K562 (cell line): ENCODE results near the gene USP8. TPM values are rescaled to one million over a fixed set of nuclear protein-coding genes. Genes with fewer than 3 reads are reported as not detected.

Source experiments
- ATAC-seq: fragments of 200-7000 bp; cut with Tn5 transposase; 3 replicates; pipeline ENCODE4 v1.9.1; 2020; ENCODE audit warnings: moderate library complexity
- Bru-seq: library from RNA; stranded (reverse); fragments of 400-500 nt; gene quantifications from one replicate; lab custom pipeline; 2021; lab: Mats Ljungman, UMichigan
- BruChase-seq, 2 experiments: library from RNA; stranded (reverse); fragments of 400-500 nt; gene quantifications; one replicate each; lab custom pipeline; 2021; lab: Mats Ljungman, UMichigan
- BruUV-seq: library from RNA; stranded (reverse); fragments of 400-500 nt; replicated peaks from 2 replicates; lab custom pipeline; 2021; lab: Mats Ljungman, UMichigan
- CTCF ChIA-PET: fragments of 300-600 bp; formaldehyde crosslinking; extraction: SDS; loops from one replicate; lab custom pipeline; 2021; ENCODE audit warnings: low intra/inter-chr PET ratio; lab: Yijun Ruan, JAX
- POLR2A ChIA-PET: fragments of 300-600, 350-650 bp; sonication (Branson Sonifier 250); formaldehyde crosslinking; extraction: SDS; loops from one replicate; lab custom pipeline; 2021; ENCODE audit warnings: antibody characterized with exemption, inconsistent platforms; lab: Yijun Ruan, JAX
- DNase-seq, 4 experiments: peaks; one replicate each; pipeline versions ENCODE4 v3.0.0 to v3.0.0-alpha.2; 2011 to 2018; ENCODE audit warnings: low spot score in 3 of 4, mixed read lengths in 3 of 4; ENCODE audit errors: extremely low read depth in 1 of 4
- FAIRE-seq: peaks from 2 replicates; lab custom pipeline; 2011; peaks lifted over from hg19 to GRCh38; lab: Jason Lieb, UNC
- H2AFZ ChIP-seq: 2 replicates; pipeline ENCODE4 v1.6.0; 2011; ENCODE audit warnings: low read depth, low read length, control low read depth, inconsistent platforms
- H3K27ac ChIP-seq: fragments of 200-600 bp; 3 replicates; pipeline ENCODE4 v1.8.0; 2011; ENCODE audit warnings: low read depth, mild to moderate bottlenecking, control low read depth, inconsistent platforms, low read length, moderate library complexity, mixed read lengths; ENCODE audit errors: extremely low read depth
- H3K27me3 ChIP-seq, 2 experiments: fragments of 300-600 bp in 1 of 2; 2 replicates in 1 of 2; 3 replicates in 1 of 2; pipeline versions ENCODE4 v1.6.0 to v1.8.0; 2011; ENCODE audit warnings: inconsistent platforms in 2 of 2, low read length in 2 of 2, mild to moderate bottlenecking in 1 of 2, mixed read lengths in 1 of 2, moderate library complexity in 1 of 2; ENCODE audit not compliant: control insufficient read depth in 2 of 2, insufficient read depth in 2 of 2
- H3K36me3 ChIP-seq: fragments of 300-600 bp; 3 replicates; pipeline ENCODE4 v1.8.0; 2011; ENCODE audit warnings: mild to moderate bottlenecking, low read length, inconsistent platforms; ENCODE audit not compliant: control insufficient read depth, insufficient read depth
- H3K4me1 ChIP-seq, 2 experiments: fragments of 200-600 bp in 1 of 2; replicated peaks in 1 of 2; 2 replicates in 1 of 2; 3 replicates in 1 of 2; pipeline versions ENCODE4 v1.5.1 to v1.8.0; 2011; ENCODE audit warnings: inconsistent platforms in 2 of 2, low read length in 2 of 2, mild to moderate bottlenecking in 1 of 2, mixed read lengths in 1 of 2, moderate library complexity in 1 of 2; ENCODE audit not compliant: control insufficient read depth in 2 of 2, insufficient read depth in 2 of 2
- H3K4me2 ChIP-seq: 2 replicates; pipeline ENCODE4 v1.6.1; 2011; ENCODE audit warnings: low read length, control low read depth, inconsistent platforms, mixed read lengths; ENCODE audit not compliant: insufficient read depth
- H3K4me3 ChIP-seq: fragments of 200-600 bp; sonication (generic), shearing (Covaris generic); 2 replicates; pipeline ENCODE4 v1.5.1; 2016; ENCODE audit warnings: control low read depth, inconsistent platforms
- H3K79me2 ChIP-seq: fragments of 200-600 bp; 3 replicates; pipeline ENCODE4 v1.8.0; 2011; ENCODE audit warnings: low read length, inconsistent platforms; ENCODE audit not compliant: control insufficient read depth, insufficient read depth
- H3K9ac ChIP-seq, 2 experiments: 2 replicates each; pipeline versions ENCODE4 v1.6.0 to v1.6.1; 2011; ENCODE audit warnings: low read depth in 2 of 2, low read length in 2 of 2, control low read depth in 1 of 2, inconsistent platforms in 1 of 2, mild to moderate bottlenecking in 1 of 2, mixed read lengths in 1 of 2; ENCODE audit not compliant: insufficient read depth in 1 of 2
- H3K9me1 ChIP-seq: one replicate; pipeline ENCODE4 v1.6.0; 2011; ENCODE audit warnings: inconsistent platforms, mild to moderate bottlenecking, low read length, moderate library complexity; ENCODE audit not compliant: control insufficient read depth, insufficient read depth
- H3K9me3 ChIP-seq: replicated peaks from 2 replicates; pipeline ENCODE4 v1.5.1; 2011; ENCODE audit warnings: low read depth, low read length, inconsistent platforms; ENCODE audit not compliant: control insufficient read depth, insufficient read depth
- H4K20me1 ChIP-seq: replicated peaks from 2 replicates; pipeline ENCODE4 v1.6.1; 2011; ENCODE audit warnings: low read length, inconsistent platforms, mixed read lengths; ENCODE audit not compliant: control insufficient read depth, insufficient read depth
- AFF4 ChIP-seq: sonication (generic); formaldehyde crosslinking; IDR thresholded peaks from 2 replicates; pipeline ENCODE4 v1.8.0; 2023; ENCODE audit warnings: mild to moderate bottlenecking, missing genetic modification reagents
- ELK1 ChIP-seq: sonication (generic); formaldehyde crosslinking; IDR thresholded peaks from 2 replicates; pipeline ENCODE4 v1.8.1; 2022; ENCODE audit warnings: missing genetic modification reagents
- HMG20B ChIP-seq: fragments of 250-450 bp; sonication (Bioruptor Pico); IDR thresholded peaks from 2 replicates; pipeline ENCODE4 v1.5.0; 2021; ENCODE audit warnings: mild to moderate bottlenecking
- MAFG ChIP-seq: fragments of 450-650 bp; conservative IDR thresholded peaks from 2 replicates; pipeline ENCODE4 v1.6.1; 2016; ENCODE audit warnings: missing genetic modification characterization, missing compliant biosample characterization
- MNT ChIP-seq, 2 experiments: fragments of 450-650 bp; conservative IDR thresholded peaks; 2 replicates each; pipeline ENCODE4 v1.6.1; 2017; ENCODE audit warnings: mild to moderate bottlenecking in 2 of 2, moderate library complexity in 2 of 2
- ZNF408 ChIP-seq: fragments of 250-450 bp; sonication (Bioruptor Pico); IDR thresholded peaks from 2 replicates; pipeline ENCODE4 v1.4.0; 2020; ENCODE audit warnings: low read depth, mild to moderate bottlenecking, moderate library complexity
- WGBS: fragments of 100-300 bp; shearing (Covaris generic); methylation state at CpG from one replicate; pipeline ENCODE4 v1.1.6; 2016; ENCODE audit warnings: low coverage, mixed read lengths; ENCODE audit not compliant: insufficient coverage; ENCODE audit errors: missing lambda C conversion rate; 5-methylcytosine and 5-hydroxymethylcytosine counted together
- in situ Hi-C: fragments of 300-500 bp; cut with MboI; formaldehyde crosslinking; loops from 4 replicates; pipeline ENCODE4 v1.15.0; 2018; ENCODE audit warnings: inconsistent platforms, mixed read lengths
- intact Hi-C: fragments of 100-400 bp; cut with micrococcal nuclease; formaldehyde crosslinking; loops from 2 replicates; pipeline ENCODE4 v1.14.2; 2022
- long read RNA-seq, 3 experiments: library from polyadenylated mRNA in 2 of 3; library from RNA in 1 of 3; unstranded in 2 of 3; stranded (forward) in 1 of 3; transcript quantifications; one replicate each; pipeline ENCODE4 v2.0.0, GENCODE V29; 2019 to 2022
- polyA minus RNA-seq, 3 experiments: library from RNA; depleted of rRNA, polyadenylated mRNA; stranded (reverse); fragments of >200 nt; gene quantifications; 2 replicates each; pipeline ENCODE4 v1.2.3, GENCODE V29; 2011
- polyA plus RNA-seq, 8 experiments: library from polyadenylated mRNA; depleted of rRNA in 4 of 8; stranded (reverse) in 5 of 8; unstranded in 3 of 8; fragments of >200 nt; fragmentation: Nextera tagmentation in 2 of 8; fragmentation: Illumina TruSeq in 1 of 8; extraction: Ambion mirVana in 2 of 8; extraction: Trizol in 1 of 8; gene quantifications; 2 replicates each; pipeline versions ENCODE4 v1.2.1 to v1.2.3, GENCODE V29; 2011 to 2014; ENCODE audit warnings: inconsistent platforms in 1 of 8, missing spikeins in 1 of 8
- total RNA-seq, 7 experiments: library from RNA; depleted of rRNA in 6 of 7; stranded (reverse); fragments of >200 nt in 6 of 7; fragmentation: Illumina TruSeq in 2 of 7; extraction: Trizol in 2 of 7; gene quantifications; 2 replicates each; pipeline versions ENCODE4 v1.2.1 to v1.2.3, GENCODE V29; 2011 to 2021; ENCODE audit warnings: low replicate concordance in 1 of 7

Gene USP8
- 76.5 and 128 TPM in 2 replicates for total RNA-seq (2011; cell fraction: chromatin; rRNA removed; ENCODE audit: low replicate concordance)
- 81.5 and 84.1 TPM in 2 replicates for total RNA-seq (2011; cell fraction: nucleolus; rRNA removed)
- 60.6 and 80.5 TPM in 2 replicates for total RNA-seq (2011; cell fraction: nucleoplasm; rRNA removed)
- 27.2 and 35.1 TPM in 2 replicates for total RNA-seq (2014; rRNA removed)
- total RNA-seq (2014; rRNA removed; fragmentation: Illumina TruSeq; extraction: Trizol): 54.4 and 56.1 TPM in 2 replicates
- total RNA-seq (2015; rRNA removed; fragmentation: Illumina TruSeq; extraction: Trizol): 56.4 and 57.5 TPM in 2 replicates
- 46.1 and 48.3 TPM in 2 replicates for total RNA-seq (2021)
- polyA plus RNA-seq (2011; rRNA removed): 49.7 and 58.4 TPM in 2 replicates
- polyA plus RNA-seq (2011; cell fraction: cytosol; rRNA removed): 13.3 and 24.7 TPM in 2 replicates
- 27.3 and 40.1 TPM in 2 replicates for polyA plus RNA-seq (2011; cell fraction: nucleus; rRNA removed)
- 32.0 and 47.1 TPM in 2 replicates for polyA plus RNA-seq (2012)
- polyA plus RNA-seq (2014; fragmentation: Illumina TruSeq; extraction: Trizol): 49.7 and 54.4 TPM in 2 replicates
- polyA plus RNA-seq (2014; fragmentation: Nextera tagmentation; extraction: Ambion mirVana): 10 to 100 TPM; 43.9 to 44.8 TPM
- 32.4 and 36.2 TPM in 2 replicates for polyA plus RNA-seq (2014; rRNA removed)
- 85.4 and 85.7 TPM in 2 replicates for polyA minus RNA-seq (2011; rRNA and poly(A)+ RNA removed)
- polyA minus RNA-seq (2011; cell fraction: cytosol; rRNA and poly(A)+ RNA removed): 28.7 and 37.9 TPM in 2 replicates
- polyA minus RNA-seq (2011; cell fraction: nucleus; rRNA and poly(A)+ RNA removed): 57.1 and 82.0 TPM in 2 replicates
- Bru-seq, nascent RNA: percentile 82 among the genes with signal in this experiment
- BruChase-seq, experiment 1, labeled RNA remaining after a 2-hour chase: percentile 89 among the genes with signal in this experiment
- percentile 89 among the genes with signal in this experiment for BruChase-seq, experiment 2, labeled RNA remaining after a 6-hour chase
- long read RNA-seq, experiment 1, full-length matches to known transcripts: 17 of 101 reads
- long read RNA-seq, experiment 1, partial matches to known transcripts: 42 of 101 reads
- long read RNA-seq, experiment 1, other reads (novel, unspliced or antisense): 42 of 101 reads
- long read RNA-seq, experiment 2, full-length matches to known transcripts: 3 of 21 reads
- long read RNA-seq, experiment 2, partial matches to known transcripts: 8 of 21 reads
- long read RNA-seq, experiment 2, other reads (novel, unspliced or antisense): 10 of 21 reads
- long read RNA-seq, experiment 3, partial matches to known transcripts: 27 of 45 reads
- long read RNA-seq, experiment 3, other reads (novel, unspliced or antisense): 13 of 45 reads

- BruUV-seq: TSS peak; percentile 78
- 1% methylated on average over 47 of the region's 55 CpGs for WGBS
- in situ Hi-C loops: no loop called here
- Histone ChIP-seq H3K9ac (peak within 1 kb of the TSS; percentile 94 to 96), H3K27ac (peak within 1 kb of the TSS; percentile 90), H3K9me1 (no peaks in the 10 kb centered on the region), H3K4me2 (peak within 1 kb of the TSS; percentile 98), H3K36me3 (peaks cover 18% of the 10 kb centered on the region; the same call in 2 of the 3 replicates), H3K79me2 (peaks cover 51% of the 10 kb centered on the region), H3K4me3 (peak within 1 kb of the TSS; percentile 76), H4K20me1 (no peaks in the 10 kb centered on the region), H3K9me3 (no peaks in the 10 kb centered on the region), H2AFZ (peak within 1 kb of the TSS; percentile 83), H3K4me1 (peaks cover 4 to 10% of the 10 kb centered on the region in 2 experiments; a peak in 4 of 5 replicates), H3K27me3 (no peaks in the 10 kb centered on the region)
- DNase-seq (peak; percentile 92 to 99 (median 94)), ATAC-seq (peak; percentile 97), FAIRE-seq (peak; percentile 96)
- CTCF ChIA-PET: interaction anchor here (0.6 kb wide), 1 partner anchor 620 kb away, joined by 3 read pairs; no protein-coding TSS in a partner anchor
- intact Hi-C loops: loop anchor here (2.0 to 5.0 kb wide), 2 partner anchors 69 to 162 kb away; partner anchors contain the start of gene GABPB1
- POLR2A ChIA-PET: interaction anchor here (0.6 to 2.1 kb wide), 12 partner anchors 8 to 1743 kb away, joined by 3 to 10 read pairs (median 4); partner anchors contain the start of gene GABPB1
- TF ChIP-seq MNT (conservative IDR thresholded peaks at IDR 0.05) (peak; percentile 77 to 83), AFF4 (CRISPR knock-in tag) (peak; percentile 75; the same call in 1 of the 2 replicates), MAFG (no peak), ELK1 (CRISPR knock-in tag) (no peak), HMG20B (no peak), ZNF408 (CRISPR knock-in tag) (no peak)
Observed at GRCh38 chr15:50424066-50424890, at the start of gene USP8. TSS of gene USP8 (plus strand) at chr15:50424405. CDS start at chr15:50439074, 14,669 bp downstream.
